SKM-1 treated with dmso at 0.1 percent for 144 hours (cell line): Measurements from ENCODE around the gene LRRC56.
A peak's percentile ranks its signal among the peaks of the same experiment; 100 is the strongest.

ENCODE experiments used
- DNase-seq: peaks from one replicate; lab custom pipeline; 2025; ENCODE audit not compliant: unreplicated experiment; lab: John Stamatoyannopoulos, UW

LRRC56 gene

DNA sequence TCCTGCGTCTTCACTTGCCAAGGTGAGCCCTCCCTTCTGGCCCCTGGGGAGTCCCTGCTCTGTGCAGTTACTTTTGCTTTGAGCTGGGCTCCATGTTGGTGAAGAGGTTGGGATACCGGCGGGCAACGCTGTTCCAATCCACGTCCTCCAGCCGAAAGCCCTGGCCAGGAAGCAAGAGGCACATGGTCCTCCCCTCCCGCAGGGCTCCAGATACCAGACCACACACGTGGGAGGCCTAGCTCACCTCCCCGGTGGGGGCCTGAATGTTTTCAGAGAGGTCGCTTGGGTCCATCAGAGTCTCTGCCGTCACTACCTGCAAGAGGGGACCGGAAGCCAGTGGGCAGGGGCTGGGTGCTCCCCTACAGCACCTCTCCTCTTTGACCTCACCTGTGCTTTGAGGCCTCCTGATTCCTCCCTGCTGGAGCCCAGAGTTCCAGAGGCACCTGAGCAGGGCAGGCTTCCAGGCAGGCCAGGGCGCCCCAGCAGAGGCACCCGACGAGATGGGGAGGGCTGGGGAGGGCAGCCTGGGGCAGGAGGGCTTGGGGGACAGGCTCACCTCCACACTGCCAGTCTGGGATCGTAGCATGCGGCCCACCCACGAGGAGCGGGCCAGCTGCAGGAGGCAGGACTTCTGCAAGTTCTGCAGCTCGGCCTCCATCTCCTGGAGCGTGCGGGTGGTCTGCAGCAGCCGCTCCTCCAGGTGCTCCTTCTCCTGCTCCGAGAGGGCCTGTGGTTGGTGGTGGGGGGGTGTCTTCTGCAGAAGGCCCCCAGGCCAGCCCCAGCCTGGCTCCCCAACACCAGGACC, 20.2 kb downstream of the LRRC56 start:
- DNase-seq: no peak

DNA sequence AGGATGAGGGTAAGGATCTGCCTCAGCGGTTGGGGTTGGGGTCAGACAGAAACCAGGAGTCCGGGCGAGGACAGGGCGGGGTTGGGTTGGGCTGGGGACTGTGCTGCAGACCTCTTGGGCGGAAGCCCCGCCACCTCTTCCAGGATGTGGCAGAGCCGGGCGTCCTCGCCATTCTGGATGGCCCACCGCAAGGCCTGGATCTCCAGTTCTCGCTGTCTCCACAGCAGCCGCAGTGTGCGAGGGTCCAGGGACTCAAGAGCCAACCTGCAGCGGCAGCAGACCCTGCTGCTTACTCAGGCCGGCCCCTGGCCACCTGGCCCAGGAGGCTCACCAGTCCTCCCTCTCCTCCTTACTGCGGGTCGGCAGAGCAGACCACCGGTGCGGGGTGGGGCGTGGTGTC, 21.2 kb downstream of the LRRC56 start:
- DNase-seq: no peak

DNA sequence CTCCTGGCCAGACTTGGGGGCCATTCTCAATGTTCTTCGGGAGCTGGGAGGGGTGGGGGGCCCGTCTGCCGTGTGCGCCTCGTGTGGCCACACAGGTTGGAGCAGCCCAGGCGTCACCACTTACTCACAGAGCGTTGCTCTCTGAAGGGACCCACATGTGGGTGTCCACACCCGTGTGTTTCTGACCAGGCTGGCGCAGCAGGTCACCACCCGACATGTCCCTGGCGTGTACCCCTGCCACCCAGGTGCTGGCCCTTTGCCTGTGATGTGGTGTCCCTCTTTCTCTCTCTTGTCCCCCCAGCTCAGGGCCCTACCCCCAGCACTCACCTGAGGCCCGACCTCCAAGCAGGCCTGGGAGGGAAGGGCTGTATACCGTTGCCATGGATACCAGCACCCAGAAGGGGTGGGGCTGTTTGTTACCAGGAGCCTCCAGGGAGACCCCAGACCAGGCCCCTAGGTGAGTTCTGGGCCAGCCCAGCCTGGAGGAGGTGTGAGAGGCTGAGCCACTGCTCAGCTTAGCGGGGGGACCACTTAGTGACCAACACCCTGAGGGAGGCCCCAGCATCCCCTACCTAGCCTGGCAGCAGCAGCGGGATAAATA, 21.8 kb downstream of the LRRC56 start:
- DNase-seq: no peak

DNA sequence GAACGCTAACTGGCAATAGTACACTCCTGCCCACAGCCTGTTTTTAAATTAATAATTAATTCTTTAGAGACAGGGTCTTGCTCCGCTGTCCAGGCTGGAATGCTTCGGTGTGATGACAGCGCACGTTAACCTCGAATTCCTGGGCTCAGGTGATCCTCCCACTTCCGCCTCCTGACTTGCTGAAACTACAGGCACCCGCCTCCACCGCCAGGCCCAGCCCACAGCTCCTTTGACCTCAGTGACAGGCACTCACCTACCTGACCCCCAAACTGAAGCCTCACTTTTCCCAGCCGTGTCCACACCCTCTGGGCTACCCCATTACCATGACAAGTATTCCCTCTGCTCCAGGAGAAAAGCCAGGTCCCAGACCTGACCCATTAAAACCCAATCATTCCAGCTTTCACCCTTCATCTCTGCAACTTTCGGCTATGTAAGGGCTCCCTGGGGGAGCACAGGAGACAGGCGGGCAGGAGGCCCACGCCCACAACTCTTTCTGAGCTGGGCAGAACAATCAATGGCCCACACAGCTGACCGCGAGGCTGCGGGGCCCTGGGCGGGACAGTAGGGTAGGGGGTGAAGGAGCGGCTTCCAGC, 22.5 kb downstream of the LRRC56 start:
- DNase-seq: no peak

DNA sequence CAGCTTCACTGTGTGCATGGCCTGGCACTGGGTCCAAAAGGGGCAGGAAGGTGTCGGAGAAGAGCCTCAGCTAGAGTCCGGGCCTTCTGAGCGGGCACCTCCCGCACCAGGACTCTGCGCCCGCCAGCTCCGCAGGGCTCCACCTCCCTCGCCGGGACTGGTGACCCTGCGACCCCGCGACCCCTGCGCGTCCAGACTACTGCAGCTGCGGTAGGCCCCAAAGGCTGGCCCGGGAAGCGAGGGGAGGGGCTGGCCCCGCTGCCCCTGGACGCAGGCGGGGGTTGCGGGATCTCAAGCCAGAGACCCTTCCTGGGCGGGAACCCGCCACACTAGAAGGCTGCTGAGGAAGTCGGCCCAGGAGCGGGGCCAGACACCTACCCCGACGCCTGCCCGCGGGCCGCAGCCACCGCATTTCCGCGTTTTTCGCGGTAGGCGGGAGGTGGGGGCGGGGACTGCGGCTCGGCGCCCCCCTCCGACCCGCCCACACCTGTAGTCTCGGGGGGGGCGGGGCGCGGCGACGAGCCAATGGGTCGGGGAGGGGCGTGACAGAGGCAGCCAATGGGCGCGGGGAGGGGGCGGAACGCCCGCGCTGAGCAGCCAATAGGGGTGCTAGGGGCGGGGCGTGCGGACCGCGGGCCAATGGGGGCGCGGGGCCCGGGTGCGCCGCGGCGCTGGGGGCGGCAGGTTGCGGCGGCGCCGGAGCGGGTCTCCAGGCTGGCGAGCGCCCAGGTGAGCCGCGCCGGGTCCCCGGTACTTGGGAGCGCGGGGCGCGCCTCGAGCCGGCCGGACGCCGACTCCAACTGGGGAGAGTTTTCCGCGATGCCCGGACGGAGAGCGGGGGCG, 23.2 kb downstream of the LRRC56 start, which contains the start of the genes LMNTD2 and RASSF7:
Gene LMNTD2 (minus strand): TSS at position 434 of the 843 bp plus-strand sequence. CDS start 22 bp downstream, at position 412.
Gene RASSF7 (plus strand): TSS at position 666 of the 843 bp plus-strand sequence. CDS start 799 bp downstream, outside the sequence.
- peak; percentile 86 for DNase-seq

DNA sequence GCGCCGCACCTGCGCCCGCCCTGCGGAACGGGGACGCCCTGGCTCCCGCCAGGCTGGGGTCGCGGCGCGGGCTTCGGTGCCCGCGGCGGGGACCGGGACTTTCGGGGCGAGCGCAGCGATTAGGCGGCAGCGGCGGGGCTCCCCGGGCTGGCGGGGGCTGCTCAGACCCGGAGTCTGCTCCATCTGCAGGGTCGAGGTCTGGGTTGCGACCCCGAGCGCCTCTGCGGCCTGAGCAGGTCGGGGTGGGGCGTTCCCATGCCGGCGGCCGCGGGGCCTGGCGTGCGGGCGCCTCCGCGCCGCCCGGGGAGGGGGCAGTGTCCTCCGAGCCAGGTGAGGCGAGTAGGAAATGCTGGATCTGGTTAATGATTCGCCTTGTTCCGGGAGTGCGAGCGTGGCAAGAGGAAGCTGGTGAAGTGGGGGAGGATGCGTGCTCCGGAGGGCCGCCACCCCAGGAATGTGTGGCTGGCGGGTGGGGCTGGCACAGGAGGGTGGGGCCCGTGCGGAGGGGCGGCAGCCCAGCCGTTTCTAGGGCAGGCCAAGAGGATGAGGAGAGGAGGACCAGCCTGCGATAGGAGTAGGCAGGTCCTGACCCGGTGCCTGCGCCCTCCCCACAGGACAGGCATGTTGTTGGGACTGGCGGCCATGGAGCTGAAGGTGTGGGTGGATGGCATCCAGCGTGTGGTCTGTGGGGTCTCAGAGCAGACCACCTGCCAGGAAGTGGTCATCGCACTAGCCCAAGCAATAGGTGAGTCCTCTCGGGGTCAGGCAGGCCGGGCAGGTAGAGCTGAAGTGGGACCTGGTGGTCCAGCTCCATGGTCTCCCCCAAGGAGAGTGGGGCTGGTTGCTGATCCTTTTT, 24.0 kb downstream of the LRRC56 start:
- DNase-seq: peak; percentile 24

DNA sequence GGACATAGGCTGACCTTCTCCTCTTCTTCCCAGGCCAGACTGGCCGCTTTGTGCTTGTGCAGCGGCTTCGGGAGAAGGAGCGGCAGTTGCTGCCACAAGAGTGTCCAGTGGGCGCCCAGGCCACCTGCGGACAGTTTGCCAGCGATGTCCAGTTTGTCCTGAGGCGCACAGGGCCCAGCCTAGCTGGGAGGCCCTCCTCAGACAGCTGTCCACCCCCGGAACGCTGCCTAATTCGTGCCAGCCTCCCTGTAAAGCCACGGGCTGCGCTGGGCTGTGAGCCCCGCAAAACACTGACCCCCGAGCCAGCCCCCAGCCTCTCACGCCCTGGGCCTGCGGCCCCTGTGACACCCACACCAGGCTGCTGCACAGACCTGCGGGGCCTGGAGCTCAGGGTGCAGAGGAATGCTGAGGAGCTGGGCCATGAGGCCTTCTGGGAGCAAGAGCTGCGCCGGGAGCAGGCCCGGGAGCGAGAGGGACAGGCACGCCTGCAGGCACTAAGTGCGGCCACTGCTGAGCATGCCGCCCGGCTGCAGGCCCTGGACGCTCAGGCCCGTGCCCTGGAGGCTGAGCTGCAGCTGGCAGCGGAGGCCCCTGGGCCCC, 24.8 kb downstream of the LRRC56 start:
- DNase-seq: no peak

DNA sequence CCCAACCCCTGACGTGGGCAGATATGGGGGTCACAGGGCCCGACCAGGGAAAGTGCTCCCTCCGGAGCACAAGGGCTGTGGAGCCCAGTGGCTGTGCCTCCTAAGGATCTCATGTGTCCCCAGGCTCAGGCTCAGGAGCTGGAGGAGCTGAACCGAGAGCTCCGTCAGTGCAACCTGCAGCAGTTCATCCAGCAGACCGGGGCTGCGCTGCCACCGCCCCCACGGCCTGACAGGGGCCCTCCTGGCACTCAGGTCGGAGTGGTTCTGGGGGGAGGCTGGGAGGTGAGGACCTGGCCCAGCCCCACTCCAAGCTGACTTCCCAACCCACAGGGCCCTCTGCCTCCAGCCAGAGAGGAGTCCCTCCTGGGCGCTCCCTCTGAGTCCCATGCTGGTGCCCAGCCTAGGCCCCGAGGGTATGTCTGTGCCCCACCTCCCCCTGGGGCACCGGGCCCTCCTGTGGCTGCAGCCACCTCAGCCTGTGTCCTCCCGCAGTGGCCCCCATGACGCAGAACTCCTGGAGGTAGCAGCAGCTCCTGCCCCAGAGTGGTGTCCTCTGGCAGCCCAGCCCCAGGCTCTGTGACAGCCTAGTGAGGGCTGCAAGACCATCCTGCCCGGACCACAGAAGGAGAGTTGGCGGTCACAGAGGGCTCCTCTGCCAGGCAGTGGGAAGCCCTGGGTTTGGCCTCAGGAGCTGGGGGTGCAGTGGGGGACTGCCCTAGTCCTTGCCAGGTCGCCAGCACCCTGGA, 25.9 kb downstream of the LRRC56 start:
- no peak for DNase-seq

DNA sequence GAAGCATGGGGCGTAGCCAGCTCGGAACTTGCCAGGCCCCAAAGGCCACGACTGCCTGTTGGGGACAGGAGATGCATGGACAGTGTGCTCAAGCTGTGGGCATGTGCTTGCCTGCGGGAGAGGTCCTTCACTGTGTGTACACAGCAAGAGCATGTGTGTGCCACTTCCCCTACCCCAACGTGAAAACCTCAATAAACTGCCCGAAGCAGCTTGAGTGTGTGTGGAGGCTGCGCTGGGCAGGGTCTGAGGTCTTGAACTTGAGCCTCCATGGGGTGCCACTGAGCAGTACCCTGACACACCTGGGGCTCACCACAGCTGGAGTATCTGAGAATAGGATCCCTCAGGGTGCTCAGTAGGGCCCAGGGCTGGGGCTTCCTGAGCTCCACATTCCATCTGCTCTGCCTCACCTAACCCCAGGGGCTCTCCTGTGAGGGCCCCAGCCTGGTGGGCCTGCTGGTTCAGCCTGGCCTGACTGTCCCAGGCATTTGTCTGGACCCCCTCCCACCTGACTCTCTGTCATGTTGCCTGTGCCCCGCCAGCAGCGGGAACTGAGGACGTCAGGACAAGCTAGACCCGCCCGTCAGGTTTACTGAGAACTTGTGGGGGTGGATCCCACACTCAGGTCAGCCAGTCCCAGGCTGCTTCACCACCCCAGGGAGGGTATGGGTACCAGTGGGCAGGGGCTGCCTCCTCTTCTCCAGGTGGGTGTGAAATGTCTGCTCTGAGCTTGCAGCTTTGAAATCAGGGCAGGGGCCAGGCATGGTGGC, 26.7 kb downstream of the LRRC56 start:
- DNase-seq: no peak

DNA sequence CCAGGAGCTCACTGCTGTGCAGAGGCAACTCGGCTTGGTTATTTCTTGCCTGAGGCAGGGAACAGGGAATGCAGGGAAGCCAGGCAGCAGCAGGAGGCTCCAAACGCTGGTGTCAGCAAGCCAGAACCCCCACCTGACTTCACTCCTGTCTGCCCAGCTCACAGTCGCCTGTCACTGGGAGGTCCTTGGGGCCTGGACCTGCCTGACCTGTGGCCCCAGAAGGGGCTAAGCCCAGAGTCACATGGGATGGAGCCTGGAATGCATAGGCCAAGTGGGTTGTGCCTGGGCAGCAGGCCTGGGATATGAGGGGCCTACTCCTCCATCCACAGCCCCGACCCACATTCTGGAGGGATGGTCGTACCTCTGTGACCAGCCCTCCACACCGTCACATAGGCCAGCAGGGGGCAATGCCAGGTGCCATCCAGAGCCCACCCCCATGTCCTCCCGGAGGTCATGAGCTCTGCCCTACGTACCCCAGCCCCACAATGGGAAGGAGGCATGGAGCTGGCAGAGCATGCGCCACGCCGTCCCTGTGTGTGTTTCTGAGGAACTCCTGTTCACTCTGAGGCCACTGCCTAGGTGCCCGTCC, 28.7 kb downstream of the LRRC56 start:
- no peak for DNase-seq

DNA sequence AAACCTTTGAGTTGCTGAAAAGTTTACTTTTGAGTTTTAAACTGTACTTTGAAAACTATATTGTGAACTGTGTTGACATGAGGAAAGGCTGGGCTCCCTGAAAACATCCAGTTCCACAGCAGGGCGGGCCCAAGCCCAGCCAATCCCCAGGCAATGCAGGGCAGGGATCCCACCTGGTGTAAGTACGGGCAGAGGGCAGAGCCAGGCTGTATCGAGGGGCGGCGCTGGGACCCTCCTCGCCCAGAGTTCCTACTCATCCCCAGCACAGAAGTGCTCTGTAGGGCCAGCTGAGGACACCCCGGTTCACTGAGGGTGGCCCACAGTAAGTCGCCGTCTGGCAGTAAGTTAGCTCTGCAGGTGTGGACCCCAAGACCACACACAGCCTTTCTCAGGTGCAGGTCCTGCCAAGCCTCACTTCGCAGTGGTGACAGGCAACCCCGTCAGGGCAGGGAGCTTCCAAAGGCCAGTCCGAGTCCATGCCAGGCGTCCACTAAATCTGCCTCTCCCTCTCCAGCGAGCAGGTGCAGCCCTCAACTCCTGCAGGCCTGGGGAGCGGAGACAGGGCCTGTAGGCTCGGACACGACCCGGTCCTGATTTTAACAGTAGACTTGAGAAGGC, 29.8 kb downstream of the LRRC56 start:
- no peak for DNase-seq

DNA sequence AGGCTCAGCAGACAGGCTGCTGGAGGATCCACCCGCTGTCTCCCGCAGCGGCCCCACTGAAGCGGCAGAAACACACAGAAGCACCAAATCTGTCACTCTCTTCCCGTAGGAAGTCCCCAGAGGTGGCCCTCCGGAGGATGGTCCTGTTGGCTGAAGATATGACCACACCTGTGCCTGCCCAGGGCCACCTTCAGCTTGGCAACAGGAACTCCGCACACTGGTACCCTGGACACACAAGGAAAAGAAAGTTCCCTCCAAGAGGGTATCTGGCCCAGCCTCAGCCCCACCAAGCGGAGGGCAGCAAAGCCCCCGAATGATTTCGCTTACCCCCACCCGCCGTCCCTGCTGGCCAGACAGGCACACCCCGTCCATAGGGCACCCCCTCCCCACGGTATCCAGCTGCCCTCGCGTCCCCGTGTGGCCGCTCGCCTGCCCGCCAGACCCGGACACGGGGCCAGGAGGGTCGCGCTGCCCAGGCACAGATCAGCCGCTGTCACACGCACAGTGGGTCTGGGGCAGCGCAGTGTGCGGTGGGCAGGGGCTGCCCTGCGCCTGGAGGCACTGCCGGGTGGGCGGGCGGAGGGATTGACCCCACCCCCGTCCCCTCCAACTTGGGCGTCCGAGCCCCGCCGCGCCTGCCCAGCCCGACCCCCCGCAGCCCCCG, 30.4 kb downstream of the LRRC56 start:
- no peak for DNase-seq

DNA sequence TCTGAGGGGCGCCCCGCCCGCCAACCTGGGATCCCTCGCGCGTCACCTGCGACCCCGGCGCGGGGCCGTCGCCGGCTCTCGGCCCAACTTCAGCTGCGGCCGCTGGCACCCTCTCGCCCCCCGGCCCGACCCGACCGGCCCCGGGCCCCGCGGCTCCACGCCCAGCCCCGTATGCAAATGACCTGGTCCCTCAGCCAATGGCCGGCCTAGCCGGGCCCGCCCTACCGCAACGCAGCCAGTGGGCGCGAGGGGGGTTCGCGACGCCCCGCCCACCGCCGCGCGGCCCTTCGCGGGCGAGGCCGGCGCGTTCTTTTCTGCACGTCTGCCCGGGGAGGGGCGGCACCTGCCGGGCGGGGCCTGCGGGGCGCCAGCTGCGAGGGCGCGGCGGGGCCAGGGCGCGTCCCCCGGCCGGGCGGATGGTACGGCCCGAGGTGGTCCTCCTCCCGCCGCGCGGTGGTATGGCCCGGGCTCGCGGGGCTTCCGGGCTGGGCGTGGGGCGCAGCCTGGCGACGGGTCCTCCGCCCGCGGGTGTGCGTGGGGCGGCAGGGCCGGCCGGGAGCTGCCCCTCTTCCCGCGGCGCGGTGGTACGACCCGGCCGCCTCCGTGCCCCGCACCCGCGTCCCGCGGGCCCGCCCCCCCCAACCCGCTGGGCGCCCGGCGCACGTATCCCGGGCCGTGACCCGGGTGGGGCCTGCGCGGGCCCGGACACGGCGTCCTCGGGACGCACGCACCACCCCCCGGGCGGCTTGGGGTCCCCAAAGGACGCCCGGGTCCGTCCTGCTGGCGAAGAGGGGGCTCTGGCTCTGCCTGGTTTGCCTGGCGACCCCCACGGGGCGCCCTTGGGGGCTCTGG, 31.2 kb downstream of the LRRC56 start:
- DNase-seq: peak; percentile 84

DNA sequence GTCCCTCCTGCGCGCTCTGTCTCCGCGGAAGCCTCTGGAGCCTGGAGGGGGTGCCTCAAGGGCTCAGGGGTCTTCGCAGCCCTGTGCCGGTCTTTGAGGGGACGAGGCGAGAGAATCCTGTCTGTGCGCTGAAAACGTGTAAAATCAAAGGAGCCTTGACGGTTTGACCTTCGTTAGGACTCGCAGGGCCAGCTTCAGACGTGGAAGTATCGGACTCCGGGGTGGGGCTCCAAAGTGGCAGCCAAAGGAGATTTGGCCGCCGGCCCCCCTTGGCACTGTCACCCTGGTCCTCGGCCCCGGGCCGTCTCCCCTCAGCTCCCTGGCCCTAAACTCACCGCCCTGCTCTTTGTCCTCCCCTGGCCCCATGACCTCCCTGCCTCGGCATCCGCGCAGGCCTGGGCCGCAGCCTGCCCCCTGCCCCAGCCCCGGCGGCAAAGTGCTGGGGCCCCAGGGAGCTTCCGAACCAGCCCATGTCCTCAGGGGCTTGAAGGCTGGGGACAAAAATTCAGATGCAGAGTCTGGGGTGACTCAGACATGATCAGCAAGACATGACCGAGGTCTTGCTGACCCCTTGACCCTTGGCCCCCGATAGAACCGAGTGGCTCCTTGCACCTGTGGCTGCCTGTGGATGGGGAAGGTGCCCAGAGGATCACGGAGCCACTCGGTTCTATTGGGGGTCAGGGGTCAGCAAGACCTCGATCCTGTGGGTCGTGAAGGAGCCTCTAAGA, 32.0 kb downstream of the LRRC56 start:
- DNase-seq: no peak

DNA sequence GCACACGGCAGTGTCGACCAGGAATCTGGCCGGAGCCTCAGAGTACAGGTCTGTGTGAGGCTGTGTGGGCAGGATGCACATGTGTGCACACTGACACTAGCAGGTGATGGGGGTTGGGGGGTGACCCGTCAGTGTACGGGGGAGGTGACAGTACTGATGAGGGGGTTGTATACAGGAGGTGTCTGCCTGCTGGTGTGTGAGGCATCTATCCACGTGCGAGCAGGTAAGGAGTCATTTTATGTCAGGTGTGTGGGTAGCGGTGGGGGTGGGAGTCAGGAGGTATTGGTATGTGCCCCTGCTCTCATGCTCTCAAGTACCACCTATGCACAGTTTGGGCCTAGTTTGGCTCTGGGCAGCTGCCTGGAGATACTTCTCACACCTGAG, 34.5 kb downstream of the LRRC56 start:
- no peak for DNase-seq
